ENCODE results near the gene VSIG1. TPM values are rescaled to one million over a fixed set of nuclear protein-coding genes. Genes with fewer than 3 reads are reported as not detected.

Gene VSIG1
- total and polyA plus RNA-seq, 2 experiments from 2014 or later, result 1.2 to 1.7 TPM

- TF ChIP-seq ZNF462 (CRISPR knock-in tag; IDR thresholded peaks at IDR 0.05) (no peak), POLR2AphosphoS5 (IDR thresholded peaks at IDR 0.05; ENCODE audit: low read depth) (no peak)
Measured at GRCh38 chrX:108070891-108071290, 26.0 kb downstream of the VSIG1 start (continued).

GRCh38 chrX:108071578-108071977 lies 26.7 kb downstream of the VSIG1 start:
- no peak overlapping the region for H3K4me2 ChIP-seq
- no peaks in the 10 kb centered on the region for H3K79me2 ChIP-seq (replicated peaks; ENCODE audit: insufficient read depth)
- no peaks in the 10 kb centered on the region for H3K27me3 ChIP-seq (ENCODE audit: insufficient read depth)
- no peaks in the 10 kb centered on the region for H3K36me3 ChIP-seq (ENCODE audit: insufficient read depth)
- no peak overlapping the region for H3K27ac Mint-ChIP-seq
- H3K27me3 Mint-ChIP-seq (ENCODE audit: insufficient read depth, low read depth, poor library complexity), result no peaks in the 10 kb centered on the region
- H2AFZ ChIP-seq, result no peak overlapping the region
- H3K27ac ChIP-seq (ENCODE audit: low read depth), result no peak overlapping the region
- H3K4me1 Mint-ChIP-seq, result peaks cover 7% of the 10 kb centered on the region; the same call in 2 of the 3 replicates
- H3K4me3 Mint-ChIP-seq, result no peak overlapping the region
- H3K9me3 Mint-ChIP-seq, result no peaks in the 10 kb centered on the region
- no peak overlapping the region for H3K4me3 ChIP-seq
- H3K9me2 ChIP-seq (ENCODE audit: insufficient read depth), result no peaks in the 10 kb centered on the region
- no peaks in the 10 kb centered on the region for H3K4me1 ChIP-seq (ENCODE audit: insufficient read depth)
- H4K20me1 ChIP-seq (replicated peaks; ENCODE audit: insufficient read depth), result no peaks in the 10 kb centered on the region
- ATAC-seq (no peak), DNase-seq (ENCODE audit: low spot score) (no peak)
- H3F3A ChIP-seq (replicated peaks; ENCODE audit: low read depth), result no peaks in the 10 kb centered on the region
- no peaks in the 10 kb centered on the region for H3K36me3 Mint-ChIP-seq (ENCODE audit: low read depth)
- TF ChIP-seq ZNF331 (CRISPR knock-in tag; IDR thresholded peaks at IDR 0.05; ENCODE audit: low read depth), result no peak
- no peak for TF ChIP-seq ZNF462 (CRISPR knock-in tag; IDR thresholded peaks at IDR 0.05)
- no peak for TF ChIP-seq CTCF (conservative IDR thresholded peaks at IDR 0.05; ENCODE audit: low read depth in 2 of 2)
- TF ChIP-seq NANOG (IDR thresholded peaks at IDR 0.05; ENCODE audit: borderline replicate concordance), result no peak
- no peak for TF ChIP-seq EZH2phosphoT487 (IDR thresholded peaks at IDR 0.05; ENCODE audit: unreplicated experiment)
